Superior temporal gyrus (tissue), 1 donor: ENCODE measurements around the gene COMP.
"Not testable (repeated sequence)": the region's sequence is repeated elsewhere in the genome, so short reads cannot be mapped to it uniquely, and the experiment has no call there.

Source experiments
- DNase-seq: peaks from one replicate; pipeline ENCODE4 v3.0.0-alpha.2; 2016; ENCODE audit errors: extremely low spot score

COMP gene

GRCh38 chr19:18790566-18791314 lies at the start of gene COMP:
COMP (minus strand) TSS chr19:18791305; CDS start chr19:18791269, 36 bp downstream.
- no peak for DNase-seq

DNA sequence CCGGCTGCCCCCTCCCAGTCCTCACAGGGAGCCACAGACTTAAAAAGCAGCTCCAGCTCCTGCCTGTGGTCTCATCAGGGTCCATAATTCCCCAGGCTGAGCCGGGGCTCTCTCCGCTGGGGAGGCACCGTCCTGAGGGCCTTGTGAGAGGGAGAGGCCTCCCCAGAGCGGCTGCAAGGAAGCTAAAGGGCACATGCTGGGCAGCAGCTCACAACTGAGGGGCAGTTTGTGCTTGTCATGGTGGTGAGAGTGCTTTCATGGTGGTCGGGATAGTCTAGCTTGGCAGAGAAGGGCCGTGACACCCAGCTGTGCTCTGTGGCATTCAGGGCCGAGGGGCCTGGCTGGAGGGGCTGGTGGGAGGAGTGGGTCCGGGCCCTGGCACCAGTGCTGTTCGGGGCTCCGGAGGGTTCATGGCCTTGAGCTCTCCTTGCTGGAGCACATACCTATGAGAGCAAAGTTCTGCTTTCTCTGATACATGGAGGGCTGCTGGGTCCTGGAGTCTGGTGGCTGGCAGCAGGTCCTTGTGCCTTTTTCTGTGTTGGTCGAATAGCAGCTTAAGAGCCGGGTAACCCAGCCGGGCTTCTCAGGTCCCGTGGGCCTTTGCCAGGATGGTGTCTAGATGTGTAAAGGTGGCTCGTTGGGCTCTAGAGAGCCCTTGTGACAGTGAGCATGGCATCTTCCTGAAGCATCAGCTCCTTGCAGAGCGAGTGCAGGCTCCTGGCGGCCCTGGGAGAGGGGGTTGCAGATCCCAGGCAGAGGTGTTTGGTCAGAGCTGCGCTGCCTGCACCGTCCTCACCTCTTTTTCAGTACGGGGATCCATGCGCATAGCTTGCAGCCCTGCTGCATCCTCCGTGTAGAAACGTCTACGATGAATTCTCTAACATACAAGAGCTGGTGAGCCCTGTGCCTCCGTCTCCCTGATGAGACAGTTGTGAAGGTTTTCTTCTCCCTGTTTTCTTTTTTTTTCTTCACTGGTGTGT lies 49.5 kb upstream of the COMP start:
- DNase-seq: no peak

GRCh38 chr19:18839465-18840287 lies 48.6 kb upstream of the COMP start:
- DNase-seq: no peak

DNA sequence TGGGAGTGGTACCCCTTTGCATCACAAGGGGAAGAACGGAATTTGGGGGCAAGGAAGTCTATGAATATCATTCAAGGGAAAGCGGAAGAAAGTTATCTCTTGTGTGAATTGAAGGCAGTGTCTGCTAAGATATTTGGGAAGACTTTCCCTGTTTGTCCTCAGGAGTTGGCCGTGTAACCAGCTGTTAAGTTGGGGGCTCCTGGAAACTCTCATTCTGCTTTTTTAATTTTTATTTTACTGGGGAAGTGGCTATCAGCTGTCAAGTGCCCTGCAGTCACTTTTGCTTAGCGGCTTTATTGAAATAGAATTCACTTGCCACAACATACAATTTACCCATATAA lies 43.5 kb upstream of the COMP start:
- no peak for DNase-seq

DNA sequence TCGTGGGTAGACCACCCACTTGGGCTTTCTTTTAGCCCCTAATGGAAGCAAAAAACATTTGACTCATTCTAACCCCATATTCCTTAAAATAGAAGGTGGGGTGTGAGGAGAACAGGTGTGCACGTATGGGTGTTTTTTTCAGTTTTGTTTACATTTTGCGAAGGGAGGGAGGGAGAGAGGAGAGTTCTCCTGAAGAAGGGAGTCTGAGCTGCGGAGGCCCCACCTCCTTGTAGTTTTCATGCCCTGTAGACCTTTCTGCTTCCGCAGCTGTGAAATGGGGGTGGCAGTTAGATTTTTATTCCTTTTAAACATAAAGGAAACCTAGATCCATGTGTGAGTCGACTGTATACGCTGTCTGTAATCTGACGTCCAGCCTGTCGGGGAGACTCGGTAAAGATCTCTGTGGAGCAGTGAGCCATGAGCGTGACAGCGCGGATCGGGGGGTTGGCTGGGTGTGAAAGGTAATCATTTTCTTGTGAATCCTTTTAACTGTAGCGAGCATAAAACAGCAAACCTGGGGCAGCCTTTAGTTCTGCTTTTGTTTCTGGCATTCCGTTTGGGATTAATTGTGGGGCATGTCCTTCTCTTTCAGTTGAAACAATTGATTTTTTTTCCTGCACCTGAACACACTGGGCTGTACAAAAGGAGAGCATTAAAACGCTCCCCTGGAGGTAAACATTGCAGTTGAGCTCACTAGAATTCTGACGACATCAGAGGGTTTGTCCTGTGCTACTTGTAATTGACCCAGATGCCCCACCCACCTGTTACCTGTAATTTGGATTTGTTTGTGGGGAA lies 42.9 kb upstream of the COMP start:
- DNase-seq: no peak

DNA sequence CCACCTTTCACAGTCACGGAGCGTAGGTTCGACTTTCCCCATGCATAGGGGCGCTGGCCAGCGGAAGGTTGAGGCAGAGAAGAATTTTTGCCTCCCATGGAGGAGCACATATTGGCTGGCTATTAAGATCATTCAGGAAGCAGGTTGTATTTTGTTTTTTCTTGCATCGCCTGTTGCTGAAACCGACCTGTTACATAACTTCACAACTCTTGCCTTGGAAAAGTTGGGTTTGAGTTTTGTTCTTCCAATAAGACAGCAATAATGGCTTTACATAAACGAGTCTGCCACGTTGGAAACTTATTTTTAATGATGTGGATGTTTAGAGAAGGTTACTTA lies 42.0 kb upstream of the COMP start:
- DNase-seq: no peak

DNA sequence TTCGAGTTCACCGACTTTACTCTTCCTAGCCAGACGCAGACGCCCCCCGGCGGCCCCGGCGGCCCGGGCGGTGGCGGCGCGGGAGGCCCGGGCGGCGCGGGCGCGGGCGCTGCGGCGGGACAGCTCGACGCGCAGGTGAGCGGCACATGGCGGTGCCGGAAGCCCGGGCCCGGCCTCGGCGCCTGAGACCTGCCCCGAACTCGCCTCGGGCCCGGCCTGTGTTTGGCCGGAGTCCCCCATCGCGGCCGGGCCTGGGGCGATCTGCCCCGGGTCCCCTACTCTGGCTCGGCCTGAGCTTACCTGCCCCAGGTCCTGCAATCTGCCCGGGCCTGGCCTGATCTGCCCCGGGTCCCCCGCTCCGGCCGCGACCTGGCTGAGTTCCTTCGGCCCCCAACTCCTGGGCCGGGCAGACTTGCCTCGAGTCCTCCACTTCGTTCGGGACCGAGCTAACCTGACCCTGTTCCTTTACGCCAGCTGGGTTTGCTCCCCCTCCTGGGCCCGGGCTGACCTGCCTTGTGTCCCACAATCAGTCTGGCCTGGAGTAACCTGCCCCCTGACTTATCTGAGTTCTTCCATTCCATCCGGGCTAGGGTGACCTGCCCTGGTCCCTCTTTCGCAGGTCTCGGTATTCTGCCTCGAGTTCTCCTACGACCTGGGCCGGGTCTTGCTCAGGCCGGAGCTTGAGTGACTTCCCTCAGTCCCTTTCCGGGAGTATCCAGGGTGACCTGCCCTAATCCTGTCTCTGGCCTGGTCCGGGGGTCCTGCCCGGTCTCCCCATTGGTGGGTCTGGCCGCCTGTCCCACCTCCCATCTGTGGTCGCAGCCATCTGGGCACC lies 41.4 kb upstream of the COMP start:
- no peak for DNase-seq

DNA sequence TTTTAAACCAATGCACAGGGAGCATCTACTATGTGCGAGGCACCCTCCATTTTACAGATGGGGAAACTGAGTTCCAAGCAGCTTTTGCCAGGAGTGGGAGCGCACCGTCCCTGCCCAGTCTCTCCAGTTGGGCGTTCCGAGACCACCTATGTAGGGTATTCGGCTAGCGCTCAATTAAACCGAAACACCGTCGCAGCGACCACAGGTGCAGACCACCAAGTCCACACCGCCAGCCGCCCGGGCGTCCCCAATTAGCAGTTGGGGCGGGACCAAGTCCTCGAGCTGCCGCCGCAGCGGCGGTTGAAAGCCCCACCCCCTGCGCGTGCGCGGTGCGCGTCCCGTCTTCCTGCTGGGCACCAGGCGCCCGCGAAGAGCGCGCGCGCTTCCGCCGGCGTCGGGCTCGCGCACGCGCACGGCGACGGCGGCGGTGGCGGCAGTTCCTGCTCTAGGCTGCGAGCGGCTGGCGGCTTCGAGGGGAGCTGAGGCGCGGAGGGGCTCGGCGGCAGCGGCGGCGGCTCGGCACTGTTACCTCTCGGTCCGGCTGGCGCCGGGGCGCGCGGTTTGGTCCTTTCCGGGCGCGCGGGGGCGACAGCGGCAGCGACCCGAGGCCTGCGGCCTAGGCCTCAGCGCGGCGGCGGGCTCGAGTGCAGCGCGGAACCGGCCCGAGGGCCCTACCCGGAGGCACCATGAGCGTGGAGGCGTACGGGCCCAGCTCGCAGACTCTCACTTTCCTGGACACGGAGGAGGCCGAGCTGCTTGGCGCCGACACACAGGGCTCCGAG lies 40.6 kb upstream of the COMP start, which contains the start of gene UPF1:
Gene UPF1, plus strand, starts transcription at position 436 of the 782 bp plus-strand sequence. Its CDS starts 251 bp downstream, at position 687.
- DNase-seq: peak; percentile 91

- DNase-seq: no peak
Measured at GRCh38 chr19:18830488-18830887, 39.4 kb upstream of the COMP start.

DNA sequence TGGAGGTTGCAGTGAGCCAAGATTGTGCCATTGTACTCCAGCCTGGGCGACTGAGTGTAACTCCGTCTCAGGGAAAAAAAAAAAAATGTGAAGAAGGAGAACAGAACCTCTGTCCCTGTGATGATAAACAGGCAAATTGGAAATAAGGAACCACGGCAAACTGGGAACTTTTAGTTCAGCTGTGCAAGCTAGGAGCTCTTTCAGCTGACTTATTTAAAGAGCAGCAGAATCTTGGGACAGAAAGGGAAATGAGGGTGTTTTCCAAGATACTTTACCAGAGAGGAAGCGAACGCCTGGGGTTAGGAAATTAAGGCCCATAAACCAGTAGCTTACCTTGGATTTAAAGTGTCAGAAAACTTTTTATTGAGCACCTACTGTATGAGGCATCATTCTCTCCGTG lies 37.7 kb upstream of the COMP start:
- no peak for DNase-seq

GRCh38 chr19:18817574-18817973 lies 26.5 kb upstream of the COMP start:
- no peak for DNase-seq

GRCh38 chr19:18816645-18817044 lies 25.5 kb upstream of the COMP start:
- DNase-seq: not testable (repeated sequence)

DNA sequence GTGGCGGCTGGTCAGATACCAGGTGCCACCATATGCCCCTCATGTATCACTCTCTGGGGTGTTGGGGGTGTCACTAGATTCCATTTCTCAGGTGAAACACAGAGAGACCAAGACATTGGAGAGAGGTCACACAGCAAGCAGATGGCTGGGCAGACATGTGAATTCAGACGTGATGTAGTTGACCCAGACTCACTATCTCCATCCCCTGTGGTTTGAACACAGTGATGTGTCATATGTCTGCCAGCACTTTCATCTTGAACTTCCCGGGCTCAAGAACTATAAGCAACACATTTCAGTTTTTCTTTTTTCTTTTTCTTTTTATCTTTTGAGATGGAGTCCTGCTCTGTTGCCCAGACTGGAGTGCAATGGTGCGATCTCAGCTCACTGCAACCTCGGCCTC lies 24.6 kb upstream of the COMP start:
- no peak for DNase-seq

DNA sequence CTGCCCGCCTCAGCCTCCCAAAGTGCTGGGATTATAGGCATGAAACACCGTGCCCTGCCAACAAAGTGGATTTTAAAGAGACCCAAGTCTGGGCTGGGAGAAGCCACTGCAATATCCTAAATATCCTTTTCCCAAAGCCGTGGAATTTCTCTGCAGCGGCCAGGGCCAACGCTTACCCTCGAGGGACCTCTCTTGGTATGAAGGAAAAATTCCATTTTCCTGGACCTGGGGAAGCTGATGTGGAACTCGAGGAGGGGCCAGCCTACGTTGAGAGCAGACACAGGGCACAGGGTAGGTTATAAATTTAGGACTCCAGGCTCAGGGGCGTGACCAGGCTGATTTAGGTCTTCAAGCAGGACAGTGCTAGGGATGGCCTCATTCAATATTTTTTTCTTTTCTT lies 23.0 kb upstream of the COMP start:
- DNase-seq: no peak

DNA sequence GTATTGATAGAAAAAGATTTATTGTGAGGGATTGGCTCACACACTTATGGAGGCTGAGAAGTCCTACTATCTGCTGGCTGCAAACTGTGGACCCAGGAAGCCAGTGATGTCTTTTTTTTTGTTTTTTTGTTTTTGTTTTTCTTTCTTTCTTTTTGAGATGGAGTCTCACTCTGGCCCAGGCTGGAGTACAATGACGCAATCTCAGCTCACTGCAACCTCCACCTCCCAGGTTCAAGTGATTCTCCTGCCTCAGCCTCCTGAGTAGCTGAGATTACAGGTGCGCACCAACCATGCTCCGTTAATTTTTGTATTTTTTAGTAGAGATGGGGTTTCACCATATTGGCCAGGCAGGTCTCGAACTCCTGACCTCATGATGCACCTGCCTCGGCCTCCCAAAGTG lies 20.5 kb upstream of the COMP start:
- DNase-seq: not testable (repeated sequence)

- DNase-seq: no peak
Measured at GRCh38 chr19:18809149-18809868, 18.2 kb upstream of the COMP start.

GRCh38 chr19:18807861-18808331 lies 16.8 kb upstream of the COMP start:
- DNase-seq: no peak

GRCh38 chr19:18804643-18805042 lies 13.5 kb upstream of the COMP start:
- no peak for DNase-seq

DNA sequence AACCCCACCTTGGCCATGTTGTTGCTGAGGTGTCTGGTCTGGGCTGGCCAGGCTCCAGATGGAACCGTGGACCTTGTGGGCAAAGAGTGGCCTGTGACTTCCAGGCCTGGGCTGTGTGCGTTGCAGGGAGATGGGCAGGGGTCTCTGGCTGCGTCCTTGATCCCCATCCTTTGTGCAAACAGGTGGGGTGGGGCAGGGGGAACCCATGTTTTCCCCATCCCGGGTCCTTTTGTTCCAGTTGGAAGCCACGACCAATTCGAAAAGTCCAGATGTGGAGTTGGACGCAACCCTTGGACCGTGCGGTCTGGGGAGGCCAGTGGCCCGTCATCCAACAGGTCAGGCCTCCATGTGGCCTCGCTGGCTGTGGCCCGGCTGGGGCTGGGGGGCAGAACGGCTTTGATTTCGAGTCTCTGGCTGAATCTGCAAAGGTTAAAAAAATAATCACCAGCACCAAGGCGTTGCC lies 13.1 kb upstream of the COMP start:
- no peak for DNase-seq
